Measurements from ENCODE around the gene TLE7.

Gene TLE7

DNA sequence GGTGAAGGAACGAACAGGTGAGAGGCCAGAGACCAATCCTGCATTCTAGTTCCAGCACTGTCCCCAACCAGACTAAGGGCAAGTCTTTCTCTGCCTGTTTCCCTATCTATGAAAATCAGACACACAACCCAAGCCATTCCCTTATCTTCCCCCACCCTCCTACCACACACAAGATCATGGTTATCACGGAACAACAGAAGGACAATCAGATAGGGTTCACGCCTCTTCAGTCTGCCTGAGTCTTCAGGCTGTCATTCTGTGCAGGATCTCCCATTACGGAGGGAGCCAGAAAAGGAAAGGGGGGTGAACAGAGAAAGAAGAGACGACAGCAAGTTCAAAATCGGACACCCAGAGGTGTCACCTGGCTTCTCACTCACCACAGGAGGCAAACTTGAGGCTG is 11.1 kb downstream of the TLE7 start:
- TF ChIP-seq FOXP2 (optimal IDR thresholded peaks at IDR 0.05; ENCODE audit: borderline replicate concordance, extremely low read depth, extremely low read length, insufficient read depth) (no peak), POLR2AphosphoS5 (IDR thresholded peaks at IDR 0.05; ENCODE audit: low read depth, low read length) (no peak), TAF1 (IDR thresholded peaks at IDR 0.05; ENCODE audit: borderline replicate concordance, insufficient read depth, low read length) (no peak)

GRCh38 chr16:71429581-71429980 is 12.3 kb downstream of the TLE7 start:
- TF ChIP-seq POLR2AphosphoS5 (IDR thresholded peaks at IDR 0.05; ENCODE audit: low read depth, low read length) (no peak), TAF1 (IDR thresholded peaks at IDR 0.05; ENCODE audit: borderline replicate concordance, insufficient read depth, low read length) (no peak), FOXP2 (optimal IDR thresholded peaks at IDR 0.05; ENCODE audit: borderline replicate concordance, extremely low read depth, extremely low read length, insufficient read depth) (no peak), SIN3A (IDR thresholded peaks at IDR 0.05; ENCODE audit: borderline replicate concordance, insufficient read depth, low read length) (no peak)

- TF ChIP-seq FOXP2 (optimal IDR thresholded peaks at IDR 0.05; ENCODE audit: borderline replicate concordance, extremely low read depth, extremely low read length, insufficient read depth): no peak
These were observed 13.0 kb downstream of the TLE7 start for GRCh38 chr16:71428883-71429282.

- TF ChIP-seq, protein P1, sequence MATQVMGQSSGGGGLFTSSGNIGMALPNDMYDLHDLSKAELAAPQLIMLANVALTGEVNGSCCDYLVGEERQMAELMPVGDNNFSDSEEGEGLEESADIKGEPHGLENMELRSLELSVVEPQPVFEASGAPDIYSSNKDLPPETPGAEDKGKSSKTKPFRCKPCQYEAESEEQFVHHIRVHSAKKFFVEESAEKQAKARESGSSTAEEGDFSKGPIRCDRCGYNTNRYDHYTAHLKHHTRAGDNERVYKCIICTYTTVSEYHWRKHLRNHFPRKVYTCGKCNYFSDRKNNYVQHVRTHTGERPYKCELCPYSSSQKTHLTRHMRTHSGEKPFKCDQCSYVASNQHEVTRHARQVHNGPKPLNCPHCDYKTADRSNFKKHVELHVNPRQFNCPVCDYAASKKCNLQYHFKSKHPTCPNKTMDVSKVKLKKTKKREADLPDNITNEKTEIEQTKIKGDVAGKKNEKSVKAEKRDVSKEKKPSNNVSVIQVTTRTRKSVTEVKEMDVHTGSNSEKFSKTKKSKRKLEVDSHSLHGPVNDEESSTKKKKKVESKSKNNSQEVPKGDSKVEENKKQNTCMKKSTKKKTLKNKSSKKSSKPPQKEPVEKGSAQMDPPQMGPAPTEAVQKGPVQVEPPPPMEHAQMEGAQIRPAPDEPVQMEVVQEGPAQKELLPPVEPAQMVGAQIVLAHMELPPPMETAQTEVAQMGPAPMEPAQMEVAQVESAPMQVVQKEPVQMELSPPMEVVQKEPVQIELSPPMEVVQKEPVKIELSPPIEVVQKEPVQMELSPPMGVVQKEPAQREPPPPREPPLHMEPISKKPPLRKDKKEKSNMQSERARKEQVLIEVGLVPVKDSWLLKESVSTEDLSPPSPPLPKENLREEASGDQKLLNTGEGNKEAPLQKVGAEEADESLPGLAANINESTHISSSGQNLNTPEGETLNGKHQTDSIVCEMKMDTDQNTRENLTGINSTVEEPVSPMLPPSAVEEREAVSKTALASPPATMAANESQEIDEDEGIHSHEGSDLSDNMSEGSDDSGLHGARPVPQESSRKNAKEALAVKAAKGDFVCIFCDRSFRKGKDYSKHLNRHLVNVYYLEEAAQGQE (IDR thresholded peaks at IDR 0.05; ENCODE audit: insufficient read depth in 1 of 2, low read depth in 2 of 2, low read length in 2 of 2): no peak
- TF ChIP-seq SIN3A (IDR thresholded peaks at IDR 0.05; ENCODE audit: borderline replicate concordance, insufficient read depth, low read length) (no peak), POLR2AphosphoS5 (IDR thresholded peaks at IDR 0.05; ENCODE audit: low read depth, low read length) (no peak), TAF1 (IDR thresholded peaks at IDR 0.05; ENCODE audit: borderline replicate concordance, insufficient read depth, low read length) (no peak), FOXP2 (optimal IDR thresholded peaks at IDR 0.05; ENCODE audit: borderline replicate concordance, extremely low read depth, extremely low read length, insufficient read depth) (no peak)
These were observed 13.5 kb downstream of the TLE7 start for GRCh38 chr16:71428385-71428784.

- TF ChIP-seq SIN3A (IDR thresholded peaks at IDR 0.05; ENCODE audit: borderline replicate concordance, insufficient read depth, low read length) (no peak), FOXP2 (optimal IDR thresholded peaks at IDR 0.05; ENCODE audit: borderline replicate concordance, extremely low read depth, extremely low read length, insufficient read depth) (no peak), TAF1 (IDR thresholded peaks at IDR 0.05; ENCODE audit: borderline replicate concordance, insufficient read depth, low read length) (no peak), POLR2AphosphoS5 (IDR thresholded peaks at IDR 0.05; ENCODE audit: low read depth, low read length) (no peak)
- TF ChIP-seq, protein P1 (IDR thresholded peaks at IDR 0.05; ENCODE audit: insufficient read depth in 1 of 2, low read depth in 2 of 2, low read length in 2 of 2): no peak
These were observed 14.8 kb downstream of the TLE7 start for GRCh38 chr16:71426880-71427615.

DNA sequence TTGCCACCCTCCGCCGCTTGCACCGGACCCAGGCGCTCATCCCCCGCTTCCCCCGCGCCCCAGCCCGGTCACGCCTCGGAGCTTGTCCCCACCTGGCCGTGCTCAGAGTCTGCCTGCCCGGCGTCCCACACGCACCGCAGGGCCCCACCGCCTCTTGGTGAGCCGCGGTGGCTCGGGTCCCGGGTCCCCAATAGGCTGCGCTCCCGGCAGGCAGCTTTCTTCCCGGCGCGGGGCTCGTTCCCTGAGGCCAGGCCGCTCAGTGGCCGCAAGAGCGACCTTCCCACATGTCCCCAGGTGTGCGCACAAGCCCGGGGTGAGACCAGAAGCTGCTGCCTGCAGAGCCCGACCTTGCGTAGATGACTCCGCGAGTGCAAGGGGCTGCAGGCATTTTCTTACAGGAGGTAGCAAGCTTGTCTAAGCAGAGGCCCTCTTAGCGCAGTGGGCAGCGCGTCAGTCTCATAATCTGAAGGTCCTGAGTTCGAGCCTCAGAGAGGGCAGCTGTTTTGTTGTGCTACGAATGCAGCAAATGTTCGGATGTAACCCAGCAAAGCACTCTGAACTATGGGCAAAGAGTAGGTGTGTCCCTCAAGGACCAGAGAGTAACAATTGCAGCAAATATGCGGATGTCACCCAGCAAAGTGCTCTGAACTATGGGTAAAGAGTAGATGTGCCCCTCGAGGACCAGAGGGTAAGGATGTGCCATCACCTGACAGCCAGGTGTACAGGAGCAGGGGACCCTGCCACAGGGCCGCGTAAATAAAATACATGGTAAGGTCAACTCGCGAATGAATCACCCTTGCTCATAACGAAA is 15.6 kb downstream of the TLE7 start:
- TF ChIP-seq FOXP2 (optimal IDR thresholded peaks at IDR 0.05; ENCODE audit: borderline replicate concordance, extremely low read depth, extremely low read length, insufficient read depth): no peak
- TF ChIP-seq, protein P1 (IDR thresholded peaks at IDR 0.05; ENCODE audit: insufficient read depth in 1 of 2, low read depth in 2 of 2, low read length in 2 of 2): no peak
- TF ChIP-seq POLR2AphosphoS5 (IDR thresholded peaks at IDR 0.05; ENCODE audit: low read depth, low read length): no peak
- TF ChIP-seq SIN3A (IDR thresholded peaks at IDR 0.05; ENCODE audit: borderline replicate concordance, insufficient read depth, low read length): no peak
- no peak for TF ChIP-seq TAF1 (IDR thresholded peaks at IDR 0.05; ENCODE audit: borderline replicate concordance, insufficient read depth, low read length)

Measured in PFSK-1 (cell line).